Measurements from ENCODE around the gene ST8SIA2. TPM values are rescaled to one million over a fixed set of nuclear protein-coding genes. Genes with fewer than 3 reads are reported as not detected.

The ST8SIA2 gene
- total and polyA plus RNA-seq, 2 experiments from 2014 or later: 4.0 to 5.9 TPM

- H3K9me3 ChIP-seq (ENCODE audit: low read depth): no peaks in the 10 kb centered on the region
- H3K27me3 ChIP-seq: peaks cover 28% of the 10 kb centered on the region
- no peak for DNase-seq (ENCODE audit: low read depth in 1 of 2, low spot score in 1 of 2)
- peak overlapping the region; percentile 72 for H3K4me3 ChIP-seq
- no peak for TF ChIP-seq CTCF (IDR thresholded peaks at IDR 0.05; ENCODE audit: low read depth, low read length)
- H3K27ac ChIP-seq: no peak overlapping the region
- H3K36me3 ChIP-seq: no peaks in the 10 kb centered on the region
- H3K4me1 ChIP-seq (ENCODE audit: low read depth): peaks cover 5% of the 10 kb centered on the region
These were observed 1.5 kb downstream of the ST8SIA2 start for GRCh38 chr15:92395098-92395635.

GRCh38 chr15:92399271-92399950 is 5.7 kb downstream of the ST8SIA2 start:
- TF ChIP-seq CTCF (IDR thresholded peaks at IDR 0.05; ENCODE audit: low read depth, low read length): no peak
- Histone ChIP-seq H3K27me3 (peaks cover 6% of the 10 kb centered on the region), H3K36me3 (no peaks in the 10 kb centered on the region), H3K9me3 (ENCODE audit: low read depth) (no peaks in the 10 kb centered on the region), H3K4me3 (no peak overlapping the region), H3K4me1 (ENCODE audit: low read depth) (no peaks in the 10 kb centered on the region), H3K27ac (no peak overlapping the region)
- DNase-seq (ENCODE audit: low read depth in 1 of 2, low spot score in 1 of 2): no peak

- TF ChIP-seq CTCF (IDR thresholded peaks at IDR 0.05; ENCODE audit: low read depth, low read length): no peak
- H3K9me3 ChIP-seq (ENCODE audit: low read depth): no peaks in the 10 kb centered on the region
- DNase-seq (ENCODE audit: low read depth in 1 of 2, low spot score in 1 of 2): no peak
- no peak overlapping the region for H3K27ac ChIP-seq
- H3K4me3 ChIP-seq: no peak overlapping the region
- peaks cover 2% of the 10 kb centered on the region for H3K27me3 ChIP-seq
- no peaks in the 10 kb centered on the region for H3K4me1 ChIP-seq (ENCODE audit: low read depth)
- H3K36me3 ChIP-seq: no peaks in the 10 kb centered on the region
These were observed 6.9 kb downstream of the ST8SIA2 start for GRCh38 chr15:92400573-92400972.

- no peak overlapping the region for H3K27ac ChIP-seq
These were observed 7.5 kb downstream of the ST8SIA2 start for GRCh38 chr15:92400980-92401787.

GRCh38 chr15:92402751-92403150 is 9.1 kb downstream of the ST8SIA2 start:
- Histone ChIP-seq H3K27me3 (no peaks in the 10 kb centered on the region), H3K27ac (no peak overlapping the region)
- DNase-seq (ENCODE audit: low read depth in 1 of 2, low spot score in 1 of 2): no peak

More at GRCh38 chr15:92400980-92401787, 7.5 kb downstream of the ST8SIA2 start:
- DNase-seq (ENCODE audit: low read depth in 1 of 2, low spot score in 1 of 2): no peak
- Histone ChIP-seq H3K4me3 (no peak overlapping the region), H3K36me3 (no peaks in the 10 kb centered on the region), H3K9me3 (ENCODE audit: low read depth) (no peaks in the 10 kb centered on the region), H3K4me1 (ENCODE audit: low read depth) (no peaks in the 10 kb centered on the region), H3K27me3 (no peaks in the 10 kb centered on the region)
- no peak for TF ChIP-seq CTCF (IDR thresholded peaks at IDR 0.05; ENCODE audit: low read depth, low read length)

More at GRCh38 chr15:92402751-92403150, 9.1 kb downstream of the ST8SIA2 start:
- Histone ChIP-seq H3K4me3 (no peak overlapping the region), H3K4me1 (ENCODE audit: low read depth) (no peaks in the 10 kb centered on the region), H3K36me3 (no peaks in the 10 kb centered on the region), H3K9me3 (ENCODE audit: low read depth) (no peaks in the 10 kb centered on the region)
- no peak for TF ChIP-seq CTCF (IDR thresholded peaks at IDR 0.05; ENCODE audit: low read depth, low read length)

Measured in cardiac muscle cell (in vitro differentiated cells and primary cell).